HepG2 (cell line): Measurements from ENCODE around the gene STUB1. TPM values are rescaled to one million over a fixed set of nuclear protein-coding genes. Genes with fewer than 3 reads are reported as not detected.

Experiments used
- ATAC-seq: fragments of 200-7000 bp; cut with Tn5 transposase; 3 replicates; pipeline ENCODE4 v1.9.1; 2020; ENCODE audit warnings: mild to moderate bottlenecking, moderate library complexity
- BruUV-seq: library from RNA; stranded (reverse); fragments of 400-500 nt; replicated peaks from 2 replicates; lab custom pipeline; 2021; lab: Mats Ljungman, UMichigan
- CTCF ChIA-PET: fragments of 300-600 bp; formaldehyde crosslinking; extraction: SDS; loops from one replicate; lab custom pipeline; 2021; ENCODE audit warnings: low total read pairs, inconsistent platforms, low intra/inter-chr PET ratio; lab: Yijun Ruan, JAX
- POLR2A ChIA-PET: fragments of 350-600 bp; sonication (Branson Sonifier 250); formaldehyde crosslinking; loops from one replicate; lab custom pipeline; 2020; ENCODE audit warnings: antibody characterized with exemption, inconsistent platforms; lab: Yijun Ruan, JAX
- DNase-seq: peaks from one replicate; pipeline ENCODE4 v3.0.0-alpha.2; 2015; ENCODE audit warnings: low spot score
- FAIRE-seq: peaks from 3 replicates; lab custom pipeline; 2011; peaks lifted over from hg19 to GRCh38; lab: Jason Lieb, UNC
- H2AFZ ChIP-seq: one replicate; pipeline ENCODE4 v1.6.1; 2011; ENCODE audit warnings: low read length, inconsistent platforms
- H3K27ac ChIP-seq: fragments of 300-600 bp; 3 replicates; pipeline ENCODE4 v1.8.0; 2011; ENCODE audit warnings: mixed run types, mild to moderate bottlenecking, mixed read lengths, low read length, inconsistent platforms; ENCODE audit not compliant: insufficient read depth; ENCODE audit errors: extremely low read length
- H3K27me3 ChIP-seq, 2 experiments: fragments of 200-600 bp in 1 of 2; 2 replicates in 1 of 2; 3 replicates in 1 of 2; pipeline versions ENCODE4 v1.6.0 to v1.8.0; 2011; ENCODE audit warnings: low read length in 2 of 2, mild to moderate bottlenecking in 2 of 2, moderate library complexity in 2 of 2, inconsistent platforms in 1 of 2; ENCODE audit not compliant: insufficient read depth in 2 of 2, control insufficient read depth in 1 of 2
- H3K36me3 ChIP-seq, 2 experiments: fragments of 200-600 bp in 1 of 2; replicated peaks in 1 of 2; 2 replicates in 1 of 2; 3 replicates in 1 of 2; pipeline versions ENCODE4 v1.5.1 to v1.8.0; 2011; ENCODE audit warnings: low read length in 2 of 2, inconsistent platforms in 1 of 2; ENCODE audit not compliant: insufficient read depth in 2 of 2, control insufficient read depth in 1 of 2
- H3K4me1 ChIP-seq: 2 replicates; pipeline ENCODE4 v1.5.1; 2012; ENCODE audit warnings: low read length, inconsistent platforms; ENCODE audit not compliant: insufficient read depth
- H3K4me2 ChIP-seq: 2 replicates; pipeline ENCODE4 v1.6.0; 2011; ENCODE audit warnings: low read depth, low read length, inconsistent platforms
- H3K4me3 ChIP-seq, 3 experiments: fragments of 200-600 bp in 1 of 3; sonication (generic), shearing (Covaris generic) in 1 of 3; replicated peaks in 1 of 3; 2 replicates each; pipeline ENCODE4 v1.5.1; 2011 to 2016; ENCODE audit warnings: low read length in 3 of 3, inconsistent platforms in 2 of 3, low read depth in 2 of 3, mild to moderate bottlenecking in 2 of 3, control low read depth in 1 of 3, mixed read lengths in 1 of 3; ENCODE audit not compliant: insufficient read depth in 1 of 3
- H3K79me2 ChIP-seq: one replicate; pipeline ENCODE4 v1.6.1; 2011; ENCODE audit warnings: low read length, inconsistent platforms; ENCODE audit not compliant: insufficient read depth
- H3K9ac ChIP-seq: 2 replicates; pipeline ENCODE4 v1.6.0; 2011; ENCODE audit warnings: mild to moderate bottlenecking, low read depth, low read length, inconsistent platforms; ENCODE audit not compliant: insufficient read depth
- H3K9me3 ChIP-seq: 2 replicates; pipeline ENCODE4 v1.5.1; 2012; ENCODE audit warnings: mild to moderate bottlenecking, low read length
- H4K20me1 ChIP-seq: 2 replicates; pipeline ENCODE4 v1.6.0; 2011; ENCODE audit warnings: inconsistent platforms, mild to moderate bottlenecking, low read length, moderate library complexity; ENCODE audit not compliant: insufficient read depth
- NCOR1 ChIP-seq: fragments of 200-600 bp; sonication (generic); IDR thresholded peaks from 2 replicates; pipeline ENCODE4 v1.7.0; 2017; ENCODE audit warnings: antibody characterized with exemption, low read length, borderline replicate concordance
- PRMT3 ChIP-seq: sonication (generic); formaldehyde crosslinking; IDR thresholded peaks from 2 replicates; pipeline ENCODE4 v1.8.1; 2022; ENCODE audit warnings: low read depth, mild to moderate bottlenecking, moderate library complexity, missing genetic modification reagents, borderline replicate concordance
- TAF1 ChIP-seq: sonication (generic); formaldehyde crosslinking; IDR thresholded peaks from 2 replicates; pipeline ENCODE4 v1.4.0; 2020; ENCODE audit warnings: missing genetic modification reagents
- THAP11 ChIP-seq: IDR thresholded peaks from 2 replicates; pipeline ENCODE4 v1.6.1; 2016; ENCODE audit warnings: missing biosample characterization, missing genetic modification reagents
- ZBTB20 ChIP-seq: sonication (generic); formaldehyde crosslinking; IDR thresholded peaks from 2 replicates; pipeline ENCODE4 v1.8.1; 2023; ENCODE audit warnings: missing genetic modification reagents, low read depth, mild to moderate bottlenecking, borderline replicate concordance
- ZKSCAN5 ChIP-seq: sonication (generic); formaldehyde crosslinking; IDR thresholded peaks from 2 replicates; pipeline ENCODE4 v1.5.1; 2020; ENCODE audit warnings: mild to moderate bottlenecking, missing genetic modification reagents
- ZNF205 ChIP-seq: IDR thresholded peaks from 2 replicates; pipeline ENCODE4 v1.6.1; 2018; ENCODE audit warnings: missing biosample characterization, missing genetic modification reagents
- ZNF777 ChIP-seq: sonication (generic); formaldehyde crosslinking; IDR thresholded peaks from 2 replicates; pipeline ENCODE4 v1.4.0; 2020; ENCODE audit warnings: missing genetic modification reagents
- WGBS: methylation state at CpG from one replicate; pipeline ENCODE4 v1.1.6; 2017; ENCODE audit warnings: low lambda C conversion rate; 5-methylcytosine and 5-hydroxymethylcytosine counted together
- in situ Hi-C: cut with HindIII; loops from 2 replicates; pipeline ENCODE4 v1.10.0; 2017; ENCODE audit warnings: low pct_unique_long_range_greater_than_20kb; ENCODE audit not compliant: extremely low pct_ligation_motif_present
- intact Hi-C: fragments of 100-400 bp; cut with micrococcal nuclease; formaldehyde crosslinking; loops from one replicate; pipeline ENCODE4 v1.10.0; 2022; ENCODE audit not compliant: unreplicated experiment
- polyA plus RNA-seq, 8 experiments: library from polyadenylated mRNA; depleted of rRNA in 3 of 8; stranded (reverse) in 7 of 8; unstranded in 1 of 8; fragments of >200 nt; fragmentation: Illumina TruSeq in 4 of 8; extraction: Trizol in 4 of 8; gene quantifications; 2 replicates each; pipeline versions ENCODE4 v1.2.1 to v1.2.3, GENCODE V29; 2011 to 2016; ENCODE audit warnings: low read depth in 4 of 8, missing spikeins in 1 of 8, mixed read lengths in 1 of 8; ENCODE audit not compliant: insufficient read depth in 1 of 8
- total RNA-seq, 5 experiments: library from RNA; depleted of rRNA; stranded (reverse); fragments of >200 nt; fragmentation: Illumina TruSeq; extraction: Trizol; gene quantifications; 2 replicates each; pipeline ENCODE4 v1.2.3, GENCODE V29; 2016; ENCODE audit warnings: low read depth in 1 of 5
- TF ChIP-seq, protein P1 (sequence below): sonication (generic); formaldehyde crosslinking; IDR thresholded peaks from 2 replicates; pipeline ENCODE4 v1.4.0; 2020; ENCODE audit warnings: missing genetic modification reagents
- TF ChIP-seq, protein P2 (sequence below): sonication (generic); formaldehyde crosslinking; IDR thresholded peaks from 2 replicates; pipeline ENCODE4 v1.4.0; 2020; ENCODE audit warnings: mild to moderate bottlenecking, missing genetic modification reagents
- TF ChIP-seq, protein P3 (sequence below): sonication (generic); formaldehyde crosslinking; IDR thresholded peaks from 2 replicates; pipeline ENCODE4 v1.5.0; 2020; ENCODE audit warnings: missing genetic modification reagents
- TF ChIP-seq, protein P4 (sequence below): sonication (generic); formaldehyde crosslinking; IDR thresholded peaks from 2 replicates; pipeline ENCODE4 v1.4.0; 2020; ENCODE audit warnings: mild to moderate bottlenecking, missing genetic modification reagents, borderline replicate concordance

STUB1 gene
- total and polyA plus RNA-seq, 2 of the 13 experiments (the other 11 are each of a cell fraction or from before 2014, with no cell fraction given), result 52.9 to 78.2 TPM

DNA sequence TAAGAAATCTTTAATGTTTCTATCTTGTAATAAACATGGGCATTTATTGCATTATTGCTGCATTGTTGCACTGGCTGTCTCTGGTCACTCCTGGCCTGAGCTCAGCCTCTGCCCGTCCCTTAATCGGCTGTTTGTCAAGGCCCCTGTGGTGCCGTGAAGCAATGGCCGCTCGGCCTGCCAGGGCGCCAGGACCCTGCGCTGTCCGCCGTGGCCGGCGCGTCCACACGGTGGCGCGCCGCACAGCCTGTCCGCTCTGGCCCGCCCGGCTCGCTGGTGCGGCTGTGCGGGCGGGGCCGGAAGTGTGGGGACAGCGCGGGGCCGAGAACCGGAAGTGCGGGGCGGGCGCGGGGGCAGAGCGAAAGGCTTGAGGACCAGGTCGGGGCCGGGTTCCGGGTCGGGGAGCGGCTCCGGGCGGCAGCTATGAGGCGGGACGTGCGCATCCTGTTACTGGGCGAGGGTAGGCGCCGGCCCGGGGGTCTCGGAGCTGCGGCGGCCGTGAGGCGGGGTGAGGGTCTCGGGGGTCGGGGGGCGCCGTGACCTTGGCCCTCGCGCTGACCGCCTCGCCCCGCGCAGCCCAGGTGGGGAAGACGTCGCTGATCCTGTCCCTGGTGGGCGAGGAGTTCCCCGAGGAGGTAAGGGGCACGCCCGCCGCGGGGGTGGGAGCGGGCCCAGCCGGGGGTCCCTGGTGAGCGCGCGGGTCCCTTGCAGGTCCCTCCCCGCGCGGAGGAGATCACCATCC lies 12.3 kb upstream of the STUB1 start, which contains the start of gene RHOT2:
Gene RHOT2 (plus strand): TSS at position 353 of the 739 bp plus-strand sequence. CDS start 68 bp downstream, at position 421.
- Histone ChIP-seq H3K27me3 (no peaks in the 10 kb centered on the region), H3K4me1 (peaks cover 18% of the 10 kb centered on the region), H3K9ac (peak within 1 kb of the TSS; percentile 93), H3K4me2 (peak within 1 kb of the TSS; percentile 92), H4K20me1 (no peaks in the 10 kb centered on the region), H3K36me3 (peaks cover 17 to 34% of the 10 kb centered on the region in 2 experiments; a peak in 4 of 5 replicates), H3K9me3 (no peaks in the 10 kb centered on the region), H3K4me3 (peak within 1 kb of the TSS; percentile 87 to 96 (median 91)), H3K27ac (peak within 1 kb of the TSS; percentile 58), H3K79me2 (peaks cover 17% of the 10 kb centered on the region), H2AFZ (peak within 1 kb of the TSS; percentile 83)
- in situ Hi-C loops (no loop called here), intact Hi-C loops (no loop called here)
- POLR2A ChIA-PET, result interaction anchor here (0.7 to 2.0 kb wide), 9 partner anchors 8 to 32 kb away, joined by 3 to 8 read pairs (median 5); partner anchors contain the start of genes METTL26, RHBDL1, STUB1 and WDR24
- DNase-seq (peak; percentile 77), FAIRE-seq (no peak), ATAC-seq (peak; percentile 91)
- no TSS peak for BruUV-seq
- 3% methylated on average over 17 of the region's 78 CpGs for WGBS
- CTCF ChIA-PET, result interaction anchor here (1.0 to 1.4 kb wide), 3 partner anchors 9 to 18 kb away, joined by 3 to 4 read pairs (median 4); partner anchors contain the start of gene STUB1
- peak; percentile 57; the same call in 1 of the 2 replicates for TF ChIP-seq ZNF777 (CRISPR knock-in tag)
- no peak for TF ChIP-seq ZKSCAN5 (CRISPR knock-in tag)
- peak; percentile 75 for TF ChIP-seq TAF1 (CRISPR knock-in tag)
- TF ChIP-seq THAP11, result peak; percentile 95
- TF ChIP-seq, protein P1, sequence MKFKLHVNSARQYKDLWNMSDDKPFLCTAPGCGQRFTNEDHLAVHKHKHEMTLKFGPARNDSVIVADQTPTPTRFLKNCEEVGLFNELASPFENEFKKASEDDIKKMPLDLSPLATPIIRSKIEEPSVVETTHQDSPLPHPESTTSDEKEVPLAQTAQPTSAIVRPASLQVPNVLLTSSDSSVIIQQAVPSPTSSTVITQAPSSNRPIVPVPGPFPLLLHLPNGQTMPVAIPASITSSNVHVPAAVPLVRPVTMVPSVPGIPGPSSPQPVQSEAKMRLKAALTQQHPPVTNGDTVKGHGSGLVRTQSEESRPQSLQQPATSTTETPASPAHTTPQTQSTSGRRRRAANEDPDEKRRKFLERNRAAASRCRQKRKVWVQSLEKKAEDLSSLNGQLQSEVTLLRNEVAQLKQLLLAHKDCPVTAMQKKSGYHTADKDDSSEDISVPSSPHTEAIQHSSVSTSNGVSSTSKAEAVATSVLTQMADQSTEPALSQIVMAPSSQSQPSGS (CRISPR knock-in tag), result peak; percentile 74
- TF ChIP-seq, protein P2, sequence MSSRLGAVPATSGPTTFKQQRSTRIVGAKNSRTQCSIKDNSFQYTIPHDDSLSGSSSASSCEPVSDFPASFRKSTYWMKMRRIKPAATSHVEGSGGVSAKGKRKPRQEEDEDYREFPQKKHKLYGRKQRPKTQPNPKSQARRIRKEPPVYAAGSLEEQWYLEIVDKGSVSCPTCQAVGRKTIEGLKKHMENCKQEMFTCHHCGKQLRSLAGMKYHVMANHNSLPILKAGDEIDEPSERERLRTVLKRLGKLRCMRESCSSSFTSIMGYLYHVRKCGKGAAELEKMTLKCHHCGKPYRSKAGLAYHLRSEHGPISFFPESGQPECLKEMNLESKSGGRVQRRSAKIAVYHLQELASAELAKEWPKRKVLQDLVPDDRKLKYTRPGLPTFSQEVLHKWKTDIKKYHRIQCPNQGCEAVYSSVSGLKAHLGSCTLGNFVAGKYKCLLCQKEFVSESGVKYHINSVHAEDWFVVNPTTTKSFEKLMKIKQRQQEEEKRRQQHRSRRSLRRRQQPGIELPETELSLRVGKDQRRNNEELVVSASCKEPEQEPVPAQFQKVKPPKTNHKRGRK (CRISPR knock-in tag), result no peak
- TF ChIP-seq NCOR1, result no peak
- TF ChIP-seq ZNF205 (CRISPR knock-in tag), result no peak
- TF ChIP-seq ZBTB20 (CRISPR knock-in tag), result 0 out of 2 replicates have a peak, but pooled peaks have one; percentile 37
- TF ChIP-seq, protein P3, sequence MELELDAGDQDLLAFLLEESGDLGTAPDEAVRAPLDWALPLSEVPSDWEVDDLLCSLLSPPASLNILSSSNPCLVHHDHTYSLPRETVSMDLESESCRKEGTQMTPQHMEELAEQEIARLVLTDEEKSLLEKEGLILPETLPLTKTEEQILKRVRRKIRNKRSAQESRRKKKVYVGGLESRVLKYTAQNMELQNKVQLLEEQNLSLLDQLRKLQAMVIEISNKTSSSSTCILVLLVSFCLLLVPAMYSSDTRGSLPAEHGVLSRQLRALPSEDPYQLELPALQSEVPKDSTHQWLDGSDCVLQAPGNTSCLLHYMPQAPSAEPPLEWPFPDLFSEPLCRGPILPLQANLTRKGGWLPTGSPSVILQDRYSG, result 0 out of 2 replicates have a peak, but pooled peaks have one; percentile 39
- peak; percentile 68; the same call in 1 of the 2 replicates for TF ChIP-seq PRMT3
- TF ChIP-seq, protein P4, sequence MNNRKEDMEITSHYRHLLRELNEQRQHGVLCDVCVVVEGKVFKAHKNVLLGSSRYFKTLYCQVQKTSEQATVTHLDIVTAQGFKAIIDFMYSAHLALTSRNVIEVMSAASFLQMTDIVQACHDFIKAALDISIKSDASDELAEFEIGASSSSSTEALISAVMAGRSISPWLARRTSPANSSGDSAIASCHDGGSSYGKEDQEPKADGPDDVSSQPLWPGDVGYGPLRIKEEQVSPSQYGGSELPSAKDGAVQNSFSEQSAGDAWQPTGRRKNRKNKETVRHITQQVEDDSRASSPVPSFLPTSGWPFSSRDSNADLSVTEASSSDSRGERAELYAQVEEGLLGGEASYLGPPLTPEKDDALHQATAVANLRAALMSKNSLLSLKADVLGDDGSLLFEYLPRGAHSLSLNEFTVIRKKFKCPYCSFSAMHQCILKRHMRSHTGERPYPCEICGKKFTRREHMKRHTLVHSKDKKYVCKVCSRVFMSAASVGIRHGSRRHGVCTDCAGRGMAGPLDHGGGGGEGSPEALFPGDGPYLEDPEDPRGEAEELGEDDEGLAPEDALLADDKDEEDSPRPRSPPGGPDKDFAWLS (CRISPR knock-in tag), result no peak
